22Rv1 (cell line): Measurements from ENCODE around the gene SH3PXD2A.

Experiments used
- CTCF ChIP-seq: fragments of 450-650 bp; IDR thresholded peaks from 2 replicates; pipeline ENCODE4 v1.5.1; 2017; ENCODE audit warnings: mild to moderate bottlenecking
- ZFX ChIP-seq: fragments of 450-650 bp; IDR thresholded peaks from 2 replicates; pipeline ENCODE4 v1.6.1; 2017; ENCODE audit warnings: antibody characterized with exemption, borderline replicate concordance

GRCh38 chr10:103570844-103571655, 284.3 kb downstream of the SH3PXD2A start:
- TF ChIP-seq CTCF: no peak
- no peak for TF ChIP-seq ZFX
